HEK293T (cell line): ENCODE results near the gene PCBP2.

ENCODE experiments used
- CTCF ChIA-PET: fragments of 350-600 bp; formaldehyde crosslinking; extraction: SDS; loops from one replicate; lab custom pipeline; 2021; ENCODE audit warnings: antibody characterized with exemption, inconsistent platforms; lab: Yijun Ruan, JAX
- POLR2A ChIA-PET: fragments of 350-600 bp; formaldehyde crosslinking; extraction: SDS; loops from one replicate; lab custom pipeline; 2020; ENCODE audit warnings: antibody characterized with exemption, inconsistent platforms; lab: Yijun Ruan, JAX
- DNase-seq: peaks from one replicate; pipeline ENCODE4 v3.0.0; 2012; ENCODE audit warnings: mixed read lengths; ENCODE audit errors: extremely low spot score
- ARNT ChIP-seq: fragments of 450-650 bp; IDR thresholded peaks from 2 replicates; pipeline ENCODE4 v1.6.1; 2017; ENCODE audit warnings: mild to moderate bottlenecking
- BHLHE40 ChIP-seq: fragments of 450-650 bp; IDR thresholded peaks from 2 replicates; pipeline ENCODE4 v1.6.1; 2016; ENCODE audit warnings: mild to moderate bottlenecking, moderate library complexity, borderline replicate concordance
- CTBP1 ChIP-seq: fragments of 450-650 bp; IDR thresholded peaks from 2 replicates; pipeline ENCODE4 v1.6.1; 2016; ENCODE audit warnings: borderline replicate concordance
- ELF4 ChIP-seq: fragments of 450-650 bp; IDR thresholded peaks from 2 replicates; pipeline ENCODE4 v1.6.1; 2017; ENCODE audit warnings: antibody characterized with exemption
- FOXA1 ChIP-seq: fragments of 450-650 bp; IDR thresholded peaks from 2 replicates; pipeline ENCODE4 v1.6.1; 2016; ENCODE audit warnings: mild to moderate bottlenecking
- FOXK2 ChIP-seq: fragments of 450-650 bp; IDR thresholded peaks from 2 replicates; pipeline ENCODE4 v1.6.1; 2016; ENCODE audit warnings: mild to moderate bottlenecking
- FOXM1 ChIP-seq: fragments of 450-650 bp; IDR thresholded peaks from 2 replicates; pipeline ENCODE4 v1.6.1; 2017; ENCODE audit warnings: mild to moderate bottlenecking, borderline replicate concordance
- HDGF ChIP-seq: fragments of 450-650 bp; IDR thresholded peaks from 2 replicates; pipeline ENCODE4 v1.6.1; 2017; ENCODE audit warnings: antibody characterized with exemption, borderline replicate concordance
- L3MBTL2 ChIP-seq: fragments of 450-650 bp; conservative IDR thresholded peaks from 2 replicates; pipeline ENCODE4 v1.6.1; 2016; ENCODE audit warnings: mild to moderate bottlenecking
- LEF1 ChIP-seq: fragments of 450-650 bp; IDR thresholded peaks from 2 replicates; pipeline ENCODE4 v1.6.1; 2017; ENCODE audit warnings: mild to moderate bottlenecking, borderline replicate concordance
- NFRKB ChIP-seq: fragments of 450-650 bp; IDR thresholded peaks from 2 replicates; pipeline ENCODE4 v1.6.1; 2016; ENCODE audit warnings: mild to moderate bottlenecking, moderate library complexity
- SP1 ChIP-seq: fragments of 450-650 bp; IDR thresholded peaks from 2 replicates; pipeline ENCODE4 v1.6.1; 2017
- SUZ12 ChIP-seq: fragments of 450-650 bp; IDR thresholded peaks from 2 replicates; pipeline ENCODE4 v1.6.1; 2016; ENCODE audit warnings: mild to moderate bottlenecking
- TARDBP ChIP-seq: fragments of 450-650 bp; IDR thresholded peaks from 2 replicates; pipeline ENCODE4 v1.6.1; 2016
- ZNF384 ChIP-seq: fragments of 450-650 bp; IDR thresholded peaks from 2 replicates; pipeline ENCODE4 v1.6.1; 2016
- TF ChIP-seq, protein P1 (sequence below): fragments of 450-650 bp; IDR thresholded peaks from 2 replicates; pipeline ENCODE4 v1.6.1; 2016

The PCBP2 gene

DNA sequence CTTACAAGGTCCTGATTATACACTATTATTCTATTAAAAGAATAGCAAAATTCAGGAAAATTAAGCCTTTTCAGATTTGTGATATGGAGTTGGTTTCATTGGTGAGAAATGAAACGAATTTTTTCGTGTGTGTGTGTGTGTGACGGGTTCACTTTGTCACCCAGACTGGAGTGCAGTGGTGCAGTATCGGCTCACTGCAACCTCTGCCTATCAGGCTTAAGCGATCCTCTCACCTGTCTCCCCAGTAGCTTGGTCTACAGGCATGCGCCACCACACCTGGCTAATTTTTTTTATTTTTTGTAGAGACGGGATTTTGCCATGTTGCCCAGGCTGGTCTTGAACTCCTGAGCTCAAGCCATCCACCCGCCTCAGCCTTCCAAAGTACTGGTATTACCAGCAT, 9.7 kb downstream of the PCBP2 start:
- DNase-seq, result no peak
- ChIA-PET CTCF (no interaction called here), POLR2A (interaction anchor here (1.0 kb wide), 1 partner anchor 39 kb away, joined by 4 read pairs; the partner anchor contains the start of gene TARBP2)
- TF ChIP-seq LEF1, result no peak
- no peak for TF ChIP-seq ELF4
- no peak for TF ChIP-seq TARDBP
- no peak for TF ChIP-seq ZNF384
- TF ChIP-seq CTBP1, result no peak

GRCh38 chr12:53462935-53463334, 11.0 kb downstream of the PCBP2 start:
- ChIA-PET CTCF (no interaction called here), POLR2A (no interaction called here)
- no peak for DNase-seq
- TF ChIP-seq FOXA1, result no peak
- no peak for TF ChIP-seq NFRKB
- TF ChIP-seq ELF4, result no peak
- TF ChIP-seq ARNT, result no peak
- TF ChIP-seq FOXM1, result no peak
- no peak for TF ChIP-seq FOXK2
- TF ChIP-seq CTBP1, result no peak

GRCh38 chr12:53463802-53464560, 12.1 kb downstream of the PCBP2 start:
- TF ChIP-seq BHLHE40, result no peak
- no peak for TF ChIP-seq ZNF384
- TF ChIP-seq TARDBP, result no peak
- no peak for TF ChIP-seq CTBP1
- TF ChIP-seq NFRKB, result no peak
- no peak for TF ChIP-seq L3MBTL2
- TF ChIP-seq FOXK2, result no peak
- TF ChIP-seq, protein P1, sequence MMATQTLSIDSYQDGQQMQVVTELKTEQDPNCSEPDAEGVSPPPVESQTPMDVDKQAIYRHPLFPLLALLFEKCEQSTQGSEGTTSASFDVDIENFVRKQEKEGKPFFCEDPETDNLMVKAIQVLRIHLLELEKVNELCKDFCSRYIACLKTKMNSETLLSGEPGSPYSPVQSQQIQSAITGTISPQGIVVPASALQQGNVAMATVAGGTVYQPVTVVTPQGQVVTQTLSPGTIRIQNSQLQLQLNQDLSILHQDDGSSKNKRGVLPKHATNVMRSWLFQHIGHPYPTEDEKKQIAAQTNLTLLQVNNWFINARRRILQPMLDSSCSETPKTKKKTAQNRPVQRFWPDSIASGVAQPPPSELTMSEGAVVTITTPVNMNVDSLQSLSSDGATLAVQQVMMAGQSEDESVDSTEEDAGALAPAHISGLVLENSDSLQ, result no peak
- TF ChIP-seq LEF1, result no peak
- no peak for TF ChIP-seq ARNT
- TF ChIP-seq SP1, result no peak
- no peak for DNase-seq
- POLR2A ChIA-PET, result interaction anchor here (0.8 to 1.6 kb wide), 2 partner anchors 9 kb away, joined by 3 to 5 read pairs; no protein-coding TSS in a partner anchor
- CTCF ChIA-PET, result no interaction called here

- POLR2A ChIA-PET, result interaction anchor here (0.8 to 1.6 kb wide), 2 partner anchors 8 to 10 kb away, joined by 3 to 5 read pairs; no protein-coding TSS in a partner anchor
- TF ChIP-seq FOXA1 (no peak), CTBP1 (no peak), L3MBTL2 (no peak), FOXM1 (no peak), SUZ12 (no peak), ARNT (no peak), TARDBP (no peak), LEF1 (no peak), HDGF (no peak), NFRKB (no peak), FOXK2 (no peak), BHLHE40 (no peak)
- CTCF ChIA-PET, result no interaction called here
- DNase-seq, result no peak
Measured at GRCh38 chr12:53464685-53465418, 12.9 kb downstream of the PCBP2 start.

DNA sequence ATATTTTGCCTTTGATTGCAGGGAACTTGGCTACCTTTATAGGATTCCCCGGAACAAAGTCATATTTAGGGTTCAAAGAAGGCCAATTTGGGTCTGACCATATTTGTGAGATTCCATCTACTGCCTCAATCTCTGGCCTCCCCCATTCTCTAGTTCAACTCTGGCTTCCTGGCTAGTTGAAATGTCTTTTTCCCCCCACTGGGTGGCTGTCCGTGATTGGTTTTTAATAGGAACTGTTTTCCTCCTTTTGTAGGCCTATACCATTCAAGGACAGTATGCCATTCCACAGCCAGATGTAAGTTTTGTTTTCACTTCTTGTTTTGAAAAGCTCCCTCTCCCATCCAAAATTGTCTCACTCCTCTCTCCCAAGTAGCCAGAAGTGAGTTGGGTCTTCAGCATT, 13.8 kb downstream of the PCBP2 start:
- CTCF ChIA-PET, result no interaction called here
- TF ChIP-seq BHLHE40 (no peak), ARNT (no peak), SUZ12 (no peak), FOXA1 (no peak), NFRKB (no peak), CTBP1 (no peak), L3MBTL2 (no peak), FOXM1 (no peak), FOXK2 (no peak), SP1 (no peak), TARDBP (no peak), LEF1 (no peak)
- POLR2A ChIA-PET, result interaction anchor here (1.6 kb wide), 1 partner anchor 11 kb away, joined by 5 read pairs; no protein-coding TSS in a partner anchor
- DNase-seq, result no peak

DNA sequence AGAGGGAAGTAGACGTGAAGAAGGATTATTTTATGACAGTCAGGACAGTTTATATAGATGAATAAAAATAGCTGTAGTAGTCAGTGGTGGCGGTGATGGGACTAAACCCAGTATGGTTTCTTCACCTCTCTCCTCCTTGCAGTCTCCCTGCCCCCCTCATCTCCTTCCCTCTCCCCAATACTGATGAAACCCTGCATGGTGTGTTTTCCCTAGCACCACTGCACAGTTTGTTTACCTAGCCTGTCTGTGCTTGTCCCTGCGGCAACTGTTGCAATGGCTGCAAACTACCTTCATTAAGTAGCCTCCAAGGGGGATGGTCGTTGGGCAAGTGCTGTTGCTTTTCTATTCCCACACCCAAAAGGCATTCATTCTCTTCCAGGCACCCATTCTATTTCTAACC, 14.7 kb downstream of the PCBP2 start:
- ChIA-PET CTCF (no interaction called here), POLR2A (no interaction called here)
- TF ChIP-seq ELF4 (no peak), FOXA1 (no peak), SUZ12 (no peak), CTBP1 (no peak)
- TF ChIP-seq, protein P1, result no peak
- no peak for DNase-seq
